Measurements from ENCODE around the gene DLX3. TPM values are rescaled to one million over a fixed set of nuclear protein-coding genes. Genes with fewer than 3 reads are reported as not detected.

Gene DLX3
- total RNA-seq, 1 experiment from 2014 or later, result 0.74 TPM

DNA sequence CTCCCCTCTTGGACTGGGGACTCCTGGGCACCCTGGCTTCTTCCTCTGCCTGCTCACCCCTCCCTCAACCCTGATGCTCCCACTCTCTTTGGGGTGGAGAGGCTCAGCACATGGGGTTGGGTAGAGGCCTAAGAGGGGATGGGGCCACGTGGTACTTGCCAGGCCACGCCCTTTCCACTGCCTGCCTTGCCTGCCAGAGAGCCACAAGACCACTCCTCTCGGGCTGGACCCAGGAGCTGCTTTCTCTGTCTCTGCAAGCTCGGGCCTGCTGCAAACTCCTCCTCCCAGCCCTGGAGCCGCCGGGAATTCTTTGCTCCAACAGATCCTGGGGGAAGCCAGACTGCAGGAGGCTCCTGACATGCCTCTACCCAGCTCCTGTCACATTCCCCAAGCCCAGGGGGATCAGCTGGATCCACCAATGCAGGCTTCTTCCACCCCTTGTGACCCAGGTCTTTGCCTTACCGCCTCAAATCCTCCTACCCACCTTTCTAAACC is 14.3 kb downstream of the DLX3 start:
- Mint-ChIP-seq H3K27ac (no peak overlapping the region), H3K36me3 (no peaks in the 10 kb centered on the region), H3K9me3 (no peaks in the 10 kb centered on the region), H3K27me3 (ENCODE audit: low read depth) (peaks cover 91% of the 10 kb centered on the region), H3K4me1 (peaks cover 45% of the 10 kb centered on the region), H3K4me3 (no peak overlapping the region)
- ChIA-PET POLR2A (no interaction called here), CTCF (interaction anchor here (0.6 to 15.4 kb wide), 11 partner anchors 9 to 425 kb away, joined by 3 to 221 read pairs (median 4); partner anchors contain the start of genes DLX3 and PDK2)
- TF ChIP-seq TEAD1 (CRISPR knock-in tag; IDR thresholded peaks at IDR 0.05) (no peak), CREB1 (CRISPR knock-in tag; IDR thresholded peaks at IDR 0.05) (no peak), RORB (CRISPR knock-in tag; IDR thresholded peaks at IDR 0.05) (no peak), NR2C2 (CRISPR knock-in tag; IDR thresholded peaks at IDR 0.05) (no peak)
- TF ChIP-seq, protein P1, sequence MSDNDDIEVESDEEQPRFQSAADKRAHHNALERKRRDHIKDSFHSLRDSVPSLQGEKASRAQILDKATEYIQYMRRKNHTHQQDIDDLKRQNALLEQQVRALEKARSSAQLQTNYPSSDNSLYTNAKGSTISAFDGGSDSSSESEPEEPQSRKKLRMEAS (CRISPR knock-in tag; IDR thresholded peaks at IDR 0.05), result peak; percentile 84
- TF ChIP-seq, protein P2, sequence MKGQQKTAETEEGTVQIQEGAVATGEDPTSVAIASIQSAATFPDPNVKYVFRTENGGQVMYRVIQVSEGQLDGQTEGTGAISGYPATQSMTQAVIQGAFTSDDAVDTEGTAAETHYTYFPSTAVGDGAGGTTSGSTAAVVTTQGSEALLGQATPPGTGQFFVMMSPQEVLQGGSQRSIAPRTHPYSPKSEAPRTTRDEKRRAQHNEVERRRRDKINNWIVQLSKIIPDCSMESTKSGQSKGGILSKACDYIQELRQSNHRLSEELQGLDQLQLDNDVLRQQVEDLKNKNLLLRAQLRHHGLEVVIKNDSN (CRISPR knock-in tag; IDR thresholded peaks at IDR 0.05), result peak; percentile 93
- TF ChIP-seq, protein P3, sequence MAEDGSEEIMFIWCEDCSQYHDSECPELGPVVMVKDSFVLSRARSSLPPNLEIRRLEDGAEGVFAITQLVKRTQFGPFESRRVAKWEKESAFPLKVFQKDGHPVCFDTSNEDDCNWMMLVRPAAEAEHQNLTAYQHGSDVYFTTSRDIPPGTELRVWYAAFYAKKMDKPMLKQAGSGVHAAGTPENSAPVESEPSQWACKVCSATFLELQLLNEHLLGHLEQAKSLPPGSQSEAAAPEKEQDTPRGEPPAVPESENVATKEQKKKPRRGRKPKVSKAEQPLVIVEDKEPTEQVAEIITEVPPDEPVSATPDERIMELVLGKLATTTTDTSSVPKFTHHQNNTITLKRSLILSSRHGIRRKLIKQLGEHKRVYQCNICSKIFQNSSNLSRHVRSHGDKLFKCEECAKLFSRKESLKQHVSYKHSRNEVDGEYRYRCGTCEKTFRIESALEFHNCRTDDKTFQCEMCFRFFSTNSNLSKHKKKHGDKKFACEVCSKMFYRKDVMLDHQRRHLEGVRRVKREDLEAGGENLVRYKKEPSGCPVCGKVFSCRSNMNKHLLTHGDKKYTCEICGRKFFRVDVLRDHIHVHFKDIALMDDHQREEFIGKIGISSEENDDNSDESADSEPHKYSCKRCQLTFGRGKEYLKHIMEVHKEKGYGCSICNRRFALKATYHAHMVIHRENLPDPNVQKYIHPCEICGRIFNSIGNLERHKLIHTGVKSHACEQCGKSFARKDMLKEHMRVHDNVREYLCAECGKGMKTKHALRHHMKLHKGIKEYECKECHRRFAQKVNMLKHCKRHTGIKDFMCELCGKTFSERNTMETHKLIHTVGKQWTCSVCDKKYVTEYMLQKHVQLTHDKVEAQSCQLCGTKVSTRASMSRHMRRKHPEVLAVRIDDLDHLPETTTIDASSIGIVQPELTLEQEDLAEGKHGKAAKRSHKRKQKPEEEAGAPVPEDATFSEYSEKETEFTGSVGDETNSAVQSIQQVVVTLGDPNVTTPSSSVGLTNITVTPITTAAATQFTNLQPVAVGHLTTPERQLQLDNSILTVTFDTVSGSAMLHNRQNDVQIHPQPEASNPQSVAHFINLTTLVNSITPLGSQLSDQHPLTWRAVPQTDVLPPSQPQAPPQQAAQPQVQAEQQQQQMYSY (CRISPR knock-in tag; IDR thresholded peaks at IDR 0.05), result peak; percentile 38; the same call in 1 of the 2 replicates
- TF ChIP-seq, protein P4, sequence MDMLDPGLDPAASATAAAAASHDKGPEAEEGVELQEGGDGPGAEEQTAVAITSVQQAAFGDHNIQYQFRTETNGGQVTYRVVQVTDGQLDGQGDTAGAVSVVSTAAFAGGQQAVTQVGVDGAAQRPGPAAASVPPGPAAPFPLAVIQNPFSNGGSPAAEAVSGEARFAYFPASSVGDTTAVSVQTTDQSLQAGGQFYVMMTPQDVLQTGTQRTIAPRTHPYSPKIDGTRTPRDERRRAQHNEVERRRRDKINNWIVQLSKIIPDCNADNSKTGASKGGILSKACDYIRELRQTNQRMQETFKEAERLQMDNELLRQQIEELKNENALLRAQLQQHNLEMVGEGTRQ (CRISPR knock-in tag; IDR thresholded peaks at IDR 0.05), result peak; percentile 93
- DNase-seq (ENCODE audit: low spot score) (peak; percentile 85), ATAC-seq (peak; percentile 95)

DNA sequence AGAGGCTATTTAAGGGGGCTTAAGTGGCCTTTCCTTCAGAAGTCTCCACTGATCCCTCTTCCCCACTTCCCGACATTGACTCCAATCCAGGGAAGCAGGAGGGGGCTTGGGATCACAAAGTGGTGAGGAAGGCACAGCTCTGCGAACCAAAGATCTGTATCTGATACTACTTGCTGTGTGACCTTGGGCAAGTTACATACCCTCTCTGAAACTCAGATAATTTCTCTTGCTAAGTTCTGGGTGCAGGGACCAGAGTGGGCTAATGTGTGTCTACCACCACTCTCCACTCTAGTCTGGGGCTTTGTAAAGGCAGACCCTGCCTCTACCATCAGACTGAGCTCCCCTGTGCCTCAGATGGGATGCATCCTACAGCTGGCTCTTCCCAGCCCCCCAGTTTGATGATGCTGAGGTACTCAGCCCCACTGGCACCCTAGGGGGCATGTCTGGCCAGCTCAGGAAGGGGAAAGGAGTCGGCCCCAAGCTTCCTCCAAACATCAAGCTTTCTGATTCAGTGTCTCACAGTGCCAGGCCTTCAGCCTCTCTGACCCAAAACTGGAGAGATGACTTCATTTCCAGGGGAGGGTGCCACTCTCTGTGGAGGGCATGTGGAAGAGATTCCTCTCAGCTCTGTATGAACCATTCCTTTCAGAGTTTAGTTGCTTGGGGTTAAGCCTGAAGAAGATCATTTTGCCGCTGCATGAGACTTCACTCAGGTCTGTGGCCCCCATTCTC is 15.1 kb downstream of the DLX3 start:
- no peak for ATAC-seq
- ChIA-PET POLR2A (no interaction called here), CTCF (interaction anchor here (0.5 to 15.4 kb wide), 14 partner anchors 9 to 871 kb away, joined by 3 to 221 read pairs (median 4); partner anchors contain the start of genes DLX3 and PDK2)
- Mint-ChIP-seq H3K27me3 (ENCODE audit: low read depth) (peaks cover 94% of the 10 kb centered on the region), H3K4me1 (peaks cover 51% of the 10 kb centered on the region), H3K4me3 (no peak overlapping the region), H3K9me3 (no peaks in the 10 kb centered on the region), H3K36me3 (no peaks in the 10 kb centered on the region), H3K27ac (no peak overlapping the region)
- no peak for DNase-seq (ENCODE audit: low spot score)
- TF ChIP-seq TEAD1 (CRISPR knock-in tag; IDR thresholded peaks at IDR 0.05) (no peak), NR2C2 (CRISPR knock-in tag; IDR thresholded peaks at IDR 0.05) (no peak), ESRRA (CRISPR knock-in tag; IDR thresholded peaks at IDR 0.05; ENCODE audit: borderline replicate concordance) (no peak), SP1 (CRISPR knock-in tag; conservative IDR thresholded peaks at IDR 0.05) (no peak), NFYB (CRISPR knock-in tag; conservative IDR thresholded peaks at IDR 0.05; ENCODE audit: low read depth) (no peak), FOXJ3 (CRISPR knock-in tag; IDR thresholded peaks at IDR 0.05; ENCODE audit: borderline replicate concordance) (no peak)
- TF ChIP-seq, protein P5, sequence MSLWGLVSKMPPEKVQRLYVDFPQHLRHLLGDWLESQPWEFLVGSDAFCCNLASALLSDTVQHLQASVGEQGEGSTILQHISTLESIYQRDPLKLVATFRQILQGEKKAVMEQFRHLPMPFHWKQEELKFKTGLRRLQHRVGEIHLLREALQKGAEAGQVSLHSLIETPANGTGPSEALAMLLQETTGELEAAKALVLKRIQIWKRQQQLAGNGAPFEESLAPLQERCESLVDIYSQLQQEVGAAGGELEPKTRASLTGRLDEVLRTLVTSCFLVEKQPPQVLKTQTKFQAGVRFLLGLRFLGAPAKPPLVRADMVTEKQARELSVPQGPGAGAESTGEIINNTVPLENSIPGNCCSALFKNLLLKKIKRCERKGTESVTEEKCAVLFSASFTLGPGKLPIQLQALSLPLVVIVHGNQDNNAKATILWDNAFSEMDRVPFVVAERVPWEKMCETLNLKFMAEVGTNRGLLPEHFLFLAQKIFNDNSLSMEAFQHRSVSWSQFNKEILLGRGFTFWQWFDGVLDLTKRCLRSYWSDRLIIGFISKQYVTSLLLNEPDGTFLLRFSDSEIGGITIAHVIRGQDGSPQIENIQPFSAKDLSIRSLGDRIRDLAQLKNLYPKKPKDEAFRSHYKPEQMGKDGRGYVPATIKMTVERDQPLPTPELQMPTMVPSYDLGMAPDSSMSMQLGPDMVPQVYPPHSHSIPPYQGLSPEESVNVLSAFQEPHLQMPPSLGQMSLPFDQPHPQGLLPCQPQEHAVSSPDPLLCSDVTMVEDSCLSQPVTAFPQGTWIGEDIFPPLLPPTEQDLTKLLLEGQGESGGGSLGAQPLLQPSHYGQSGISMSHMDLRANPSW (CRISPR knock-in tag; conservative IDR thresholded peaks at IDR 0.05; ENCODE audit: low read depth), result no peak
- TF ChIP-seq, protein P6, sequence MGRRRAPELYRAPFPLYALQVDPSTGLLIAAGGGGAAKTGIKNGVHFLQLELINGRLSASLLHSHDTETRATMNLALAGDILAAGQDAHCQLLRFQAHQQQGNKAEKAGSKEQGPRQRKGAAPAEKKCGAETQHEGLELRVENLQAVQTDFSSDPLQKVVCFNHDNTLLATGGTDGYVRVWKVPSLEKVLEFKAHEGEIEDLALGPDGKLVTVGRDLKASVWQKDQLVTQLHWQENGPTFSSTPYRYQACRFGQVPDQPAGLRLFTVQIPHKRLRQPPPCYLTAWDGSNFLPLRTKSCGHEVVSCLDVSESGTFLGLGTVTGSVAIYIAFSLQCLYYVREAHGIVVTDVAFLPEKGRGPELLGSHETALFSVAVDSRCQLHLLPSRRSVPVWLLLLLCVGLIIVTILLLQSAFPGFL (CRISPR knock-in tag; IDR thresholded peaks at IDR 0.05; ENCODE audit: borderline replicate concordance), result no peak

Data from WTC11 (cell line).